Measurements from ENCODE around the gene PKD1. TPM values are rescaled to one million over a fixed set of nuclear protein-coding genes. Genes with fewer than 3 reads are reported as not detected.

The PKD1 gene
- total RNA-seq, 4 donors from 2014 or later, result 207 to 542 (median 381) TPM

GRCh38 chr16:2163211-2163881 lies 27.6 kb upstream of the PKD1 start:
- 91 to 92% methylated on average over 11 to 25 of the region's 26 CpGs for WGBS, 2 donors

GRCh38 chr16:2162676-2163118 lies 27.0 kb upstream of the PKD1 start:
- Histone ChIP-seq H3K36me3 (peaks cover 0 to 30% (median 0%) of the 10 kb centered on the region in 3 donors), H3K4me1 (peaks cover 0 to 51% (median 35%) of the 10 kb centered on the region in 4 donors), H3K27me3 (no peaks in the 10 kb centered on the region), H3K4me3 (no peak overlapping the region), H3K27ac (peak overlapping the region in 2 of 4 donors; percentile 50 to 96), H3K9me3 (no peaks in the 10 kb centered on the region)
- no peak for DNase-seq (ENCODE audit: low spot score in 2 of 2)
- WGBS, 2 donors, result 90 to 91% methylated on average over 10 to 11 of the region's 13 CpGs
- TF ChIP-seq POLR2A (IDR thresholded peaks at IDR 0.05) (no peak), CTCF (IDR thresholded peaks at IDR 0.05) (no peak), EP300 (IDR thresholded peaks at IDR 0.05) (no peak)

More at GRCh38 chr16:2163211-2163881, 27.6 kb upstream of the PKD1 start:
- Histone ChIP-seq H3K9me3 (no peaks in the 10 kb centered on the region), H3K36me3 (peaks cover 0 to 37% (median 6%) of the 10 kb centered on the region in 3 donors), H3K27me3 (no peaks in the 10 kb centered on the region), H3K4me3 (no peak overlapping the region), H3K27ac (peak overlapping the region in 2 of 4 donors; percentile 50 to 96), H3K4me1 (peaks cover 0 to 45% (median 29%) of the 10 kb centered on the region in 4 donors)
- no peak for DNase-seq (ENCODE audit: low spot score in 2 of 2)
- no peak for TF ChIP-seq CTCF (IDR thresholded peaks at IDR 0.05)
- no peak for TF ChIP-seq POLR2A (IDR thresholded peaks at IDR 0.05)
- TF ChIP-seq EP300 (IDR thresholded peaks at IDR 0.05), result no peak

- H3K27ac ChIP-seq, result peak overlapping the region in 3 of 4 donors; percentile 73 to 96 (median 85)
- WGBS, 2 donors, result 95% methylated on average over 7 of the region's 10 CpGs; no CpG with 5 or more reads in 1 of the 2 donors
Observed at GRCh38 chr16:2161911-2162310, 26.2 kb upstream of the PKD1 start.

GRCh38 chr16:2160915-2161551 lies 25.3 kb upstream of the PKD1 start:
- 33 to 52% methylated on average over 15 to 20 of the region's 20 CpGs for WGBS, 2 donors
- no peaks in the 10 kb centered on the region for H3K27me3 ChIP-seq
- peak overlapping the region; percentile 71 to 96 (median 85) for H3K27ac ChIP-seq
- peak overlapping the region in 1 of 4 donors; percentile 9 for H3K4me3 ChIP-seq
- H3K4me1 ChIP-seq, result peaks cover 0 to 68% (median 49%) of the 10 kb centered on the region in 4 donors
- TF ChIP-seq POLR2A (IDR thresholded peaks at IDR 0.05) (no peak), EP300 (IDR thresholded peaks at IDR 0.05) (peak in 1 of 2 donors; percentile 53)
- peak; percentile 58 to 65 for DNase-seq (ENCODE audit: low spot score in 2 of 2)
- peaks cover 0 to 14% (median 0%) of the 10 kb centered on the region in 3 donors for H3K36me3 ChIP-seq
- no peaks in the 10 kb centered on the region for H3K9me3 ChIP-seq

More at GRCh38 chr16:2161911-2162310, 26.2 kb upstream of the PKD1 start:
- Histone ChIP-seq H3K27me3 (no peaks in the 10 kb centered on the region), H3K4me1 (peaks cover 0 to 59% (median 43%) of the 10 kb centered on the region in 4 donors), H3K9me3 (no peaks in the 10 kb centered on the region), H3K36me3 (peaks cover 0 to 23% (median 0%) of the 10 kb centered on the region in 3 donors), H3K4me3 (no peak overlapping the region)
- TF ChIP-seq POLR2A (IDR thresholded peaks at IDR 0.05), result no peak
- no peak for TF ChIP-seq EP300 (IDR thresholded peaks at IDR 0.05)
- no peak for TF ChIP-seq CTCF (IDR thresholded peaks at IDR 0.05)
- no peak for DNase-seq (ENCODE audit: low spot score in 2 of 2)

- H3K4me1 ChIP-seq, result peaks cover 0 to 72% (median 52%) of the 10 kb centered on the region in 4 donors
- TF ChIP-seq EP300 (IDR thresholded peaks at IDR 0.05), result peak; percentile 64 to 75
- TF ChIP-seq CTCF (IDR thresholded peaks at IDR 0.05), result peak in 1 of 5 experiments; percentile 9
- TF ChIP-seq POLR2A (IDR thresholded peaks at IDR 0.05), result peak in 1 of 2 donors; percentile 56
- H3K27me3 ChIP-seq, result no peaks in the 10 kb centered on the region
- peak overlapping the region; percentile 8 to 44 (median 28) for H3K4me3 ChIP-seq
- peak; percentile 64 to 68 for DNase-seq (ENCODE audit: low spot score in 2 of 2)
- H3K9me3 ChIP-seq, result no peaks in the 10 kb centered on the region
- peak overlapping the region; percentile 71 to 96 (median 85) for H3K27ac ChIP-seq
- 3 to 38% methylated on average over 12 of the region's 24 CpGs for WGBS, 2 donors
- peaks cover 0 to 9% (median 0%) of the 10 kb centered on the region in 3 donors for H3K36me3 ChIP-seq
Observed at GRCh38 chr16:2159175-2159838, 23.6 kb upstream of the PKD1 start.
